PC-3 (cell line): Measurements from ENCODE around the gene METTL24. TPM values are rescaled to one million over a fixed set of nuclear protein-coding genes. Genes with fewer than 3 reads are reported as not detected.
A peak's percentile ranks its signal among the peaks of the same experiment; 100 is the strongest.

Experiments used
- ATAC-seq: fragments of 200-7000 bp; cut with Tn5 transposase; 2 replicates; pipeline ENCODE4 v1.9.1; 2020; ENCODE audit warnings: mild to moderate bottlenecking, moderate library complexity
- BruUV-seq: library from RNA; stranded (reverse); fragments of 400-500 nt; replicated peaks from 2 replicates; lab custom pipeline; 2021; lab: Mats Ljungman, UMichigan
- CTCF ChIA-PET: fragments of 300-600 bp; sonication (Branson Sonifier 250); formaldehyde crosslinking; loops from one replicate; lab custom pipeline; 2022; ENCODE audit warnings: antibody characterized with exemption; lab: Charles Lee
- POLR2A ChIA-PET: fragments of 300-600 bp; sonication (Branson Sonifier 250); formaldehyde crosslinking; loops from one replicate; lab custom pipeline; 2022; ENCODE audit warnings: antibody characterized with exemption; ENCODE audit not compliant: unreplicated experiment; lab: Charles Lee
- DNase-seq: peaks from one replicate; pipeline ENCODE4 v3.0.0-alpha.2; 2015
- H2AFZ ChIP-seq: fragments of 300-600 bp; sonication (generic); 2 replicates; pipeline ENCODE4 v1.6.0; 2016; ENCODE audit warnings: antibody characterized with exemption, low read length
- H3F3A ChIP-seq: fragments of 300-600 bp; sonication (generic); one replicate; pipeline ENCODE4 v1.6.0; 2017; ENCODE audit warnings: antibody characterized with exemption, low read length, control low read depth, mild to moderate bottlenecking; ENCODE audit not compliant: unreplicated experiment
- H3K27ac ChIP-seq: fragments of 300-600 bp; sonication (generic); 2 replicates; pipeline ENCODE4 v1.5.1; 2016; ENCODE audit warnings: mild to moderate bottlenecking, low read length
- H3K27me3 ChIP-seq: fragments of 300-600 bp; sonication (generic); 2 replicates; pipeline ENCODE4 v1.6.1; 2016; ENCODE audit warnings: low read length, mixed read lengths
- H3K36me3 ChIP-seq: fragments of 300-600 bp; sonication (generic); 2 replicates; pipeline ENCODE4 v1.6.1; 2016; ENCODE audit warnings: low read depth, mixed run types, low read length, mixed read lengths
- H3K4me1 ChIP-seq: fragments of 300-600 bp; sonication (generic); 2 replicates; pipeline ENCODE4 v1.5.1; 2016; ENCODE audit warnings: low read length; ENCODE audit not compliant: insufficient read depth
- H3K4me2 ChIP-seq: fragments of 300-600 bp; sonication (generic); 2 replicates; pipeline ENCODE4 v1.6.0; 2016; ENCODE audit warnings: low read length
- H3K4me3 ChIP-seq: fragments of 300-600 bp; sonication (generic); 2 replicates; pipeline ENCODE4 v1.5.1; 2016; ENCODE audit warnings: mild to moderate bottlenecking, low read length, mixed read lengths
- H3K79me2 ChIP-seq: fragments of 300-600 bp; sonication (generic); 2 replicates; pipeline ENCODE4 v1.6.1; 2017; ENCODE audit warnings: low read length, mixed read lengths
- H3K9ac ChIP-seq: fragments of 300-600 bp; sonication (generic); 2 replicates; pipeline ENCODE4 v1.6.0; 2016; ENCODE audit warnings: mild to moderate bottlenecking, low read length
- H3K9me2 ChIP-seq: fragments of 300-600 bp; sonication (generic); replicated peaks from 2 replicates; pipeline ENCODE4 v1.6.1; 2016; ENCODE audit warnings: mixed run types, low read length, mixed read lengths
- H3K9me3 ChIP-seq: fragments of 300-600 bp; sonication (generic); 2 replicates; pipeline ENCODE4 v1.6.1; 2016; ENCODE audit warnings: low read length, mixed read lengths
- H4K20me1 ChIP-seq: fragments of 300-600 bp; sonication (generic); 2 replicates; pipeline ENCODE4 v1.6.1; 2016; ENCODE audit warnings: low read length, mixed read lengths
- CTCF ChIP-seq: fragments of 300-600 bp; sonication (generic); conservative IDR thresholded peaks from 2 replicates; pipeline ENCODE4 v1.5.1; 2017; ENCODE audit warnings: antibody characterized with exemption, low read depth, mild to moderate bottlenecking, low read length
- EZH2 ChIP-seq: fragments of 300-600 bp; sonication (generic); IDR thresholded peaks from one replicate; pipeline ENCODE4 v1.6.1; 2017; ENCODE audit warnings: antibody characterized with exemption, mild to moderate bottlenecking, low read length; ENCODE audit not compliant: unreplicated experiment
- EZH2phosphoT487 ChIP-seq: fragments of 300-600 bp; sonication (generic); IDR thresholded peaks from 2 replicates; pipeline ENCODE4 v1.6.1; 2018; ENCODE audit warnings: mild to moderate bottlenecking, antibody characterized with exemption, low read length, borderline replicate concordance
- intact Hi-C: fragments of 100-400 bp; cut with micrococcal nuclease; formaldehyde crosslinking; loops from 2 replicates; pipeline ENCODE4 v1.9.0; 2023
- total RNA-seq: library from RNA; depleted of rRNA; stranded (reverse); fragments of >200 nt; gene quantifications from 2 replicates; pipeline ENCODE4 v1.2.3, GENCODE V29; 2014

Gene METTL24
- total RNA-seq, 1 experiment from 2014 or later: not detected

GRCh38 chr6:110341663-110342596 is 16.2 kb downstream of the METTL24 start:
- peak; percentile 71 for ATAC-seq
- H3K27me3 ChIP-seq: no peaks in the 10 kb centered on the region
- no peak overlapping the region for H3K4me3 ChIP-seq
- H3F3A ChIP-seq: no peaks in the 10 kb centered on the region
- H3K4me2 ChIP-seq: no peak overlapping the region
- POLR2A ChIA-PET: interaction anchor here (0.7 kb wide), 1 partner anchor 24 kb away, joined by 3 read pairs; no protein-coding TSS in a partner anchor
- CTCF ChIA-PET: no interaction called here
- H3K9me3 ChIP-seq: no peaks in the 10 kb centered on the region
- peak; percentile 34 for DNase-seq
- H3K9me2 ChIP-seq: no peaks in the 10 kb centered on the region
- no peaks in the 10 kb centered on the region for H3K36me3 ChIP-seq
- H3K79me2 ChIP-seq: no peaks in the 10 kb centered on the region
- TF ChIP-seq EZH2: no peak
- peak; percentile 54 for TF ChIP-seq CTCF
- no peaks in the 10 kb centered on the region for H4K20me1 ChIP-seq
- H3K9ac ChIP-seq: no peak overlapping the region
- H3K27ac ChIP-seq: no peak overlapping the region
- BruUV-seq: no TSS peak
- H3K4me1 ChIP-seq: no peaks in the 10 kb centered on the region
- intact Hi-C loops: no loop called here
- H2AFZ ChIP-seq: no peak overlapping the region

GRCh38 chr6:110341067-110341466 is 17.1 kb downstream of the METTL24 start:
- Histone ChIP-seq H3K36me3 (no peaks in the 10 kb centered on the region), H3K79me2 (no peaks in the 10 kb centered on the region), H4K20me1 (no peaks in the 10 kb centered on the region), H3K27me3 (no peaks in the 10 kb centered on the region), H3K27ac (no peak overlapping the region), H2AFZ (no peak overlapping the region), H3K4me3 (no peak overlapping the region), H3K9me3 (no peaks in the 10 kb centered on the region), H3K9me2 (no peaks in the 10 kb centered on the region), H3K4me1 (no peaks in the 10 kb centered on the region), H3F3A (no peaks in the 10 kb centered on the region), H3K9ac (no peak overlapping the region), H3K4me2 (no peak overlapping the region)
- DNase-seq: no peak
- no peak for ATAC-seq
- BruUV-seq: no TSS peak
- no peak for TF ChIP-seq EZH2phosphoT487
- no peak for TF ChIP-seq CTCF
- no peak for TF ChIP-seq EZH2
- ChIA-PET POLR2A (interaction anchor here (0.7 kb wide), 1 partner anchor 25 kb away, joined by 3 read pairs; no protein-coding TSS in a partner anchor), CTCF (no interaction called here)
- intact Hi-C loops: no loop called here
